HG03108 (cell line): ENCODE data around the gene HAS3.
"Not testable (repeated sequence)": the region's sequence is repeated elsewhere in the genome, so short reads cannot be mapped to it uniquely, and the experiment has no call there.

Source experiments
- ATAC-seq: cut with Tn5 transposase; IDR thresholded peaks from one replicate; pipeline ENCODE4 v1.9.1; 2021; ENCODE audit warnings: moderate library complexity; ENCODE audit not compliant: unreplicated experiment

Gene HAS3

GRCh38 chr16:69105501-69106361, at the start of gene HAS3:
Gene HAS3 (plus strand): TSS chr16:69105653. CDS start chr16:69109396, 3,743 bp downstream.
- peak; percentile 45 for ATAC-seq

- no peak for ATAC-seq
These were observed 49.5 kb upstream of the HAS3 start for GRCh38 chr16:69055980-69056379.

- no peak for ATAC-seq
These were observed 49.0 kb upstream of the HAS3 start for GRCh38 chr16:69056421-69056820.

- no peak for ATAC-seq
These were observed 47.8 kb upstream of the HAS3 start for GRCh38 chr16:69057400-69058378.

GRCh38 chr16:69063491-69063890, 42.0 kb upstream of the HAS3 start:
- ATAC-seq: not testable (repeated sequence)

- no peak for ATAC-seq
These were observed 41.2 kb upstream of the HAS3 start for GRCh38 chr16:69064124-69064763.

GRCh38 chr16:69064764-69065313, 40.6 kb upstream of the HAS3 start:
- no peak for ATAC-seq

- no peak for ATAC-seq
These were observed 35.9 kb upstream of the HAS3 start for GRCh38 chr16:69069504-69069903.

- no peak for ATAC-seq
These were observed 34.4 kb upstream of the HAS3 start for GRCh38 chr16:69071036-69071435.

GRCh38 chr16:69072640-69072974, 32.8 kb upstream of the HAS3 start:
- no peak for ATAC-seq

GRCh38 chr16:69073181-69073702, 32.2 kb upstream of the HAS3 start:
- no peak for ATAC-seq

- ATAC-seq: no peak
These were observed 28.2 kb upstream of the HAS3 start for GRCh38 chr16:69077251-69077650.

- ATAC-seq: no peak
These were observed 27.4 kb upstream of the HAS3 start for GRCh38 chr16:69078073-69078472.

GRCh38 chr16:69079697-69080096, 25.8 kb upstream of the HAS3 start:
- ATAC-seq: no peak

- ATAC-seq: no peak
These were observed 22.0 kb upstream of the HAS3 start for GRCh38 chr16:69083306-69083941.

- ATAC-seq: no peak
These were observed 21.2 kb upstream of the HAS3 start for GRCh38 chr16:69084289-69084688.

- ATAC-seq: no peak
These were observed 20.3 kb upstream of the HAS3 start for GRCh38 chr16:69085032-69085695.

GRCh38 chr16:69087161-69087581, 18.3 kb upstream of the HAS3 start:
- ATAC-seq: no peak

GRCh38 chr16:69088684-69089083, 16.8 kb upstream of the HAS3 start:
- ATAC-seq: no peak
